Measurements from ENCODE around the gene ATP5F1D. TPM values are rescaled to one million over a fixed set of nuclear protein-coding genes. Genes with fewer than 3 reads are reported as not detected.

The ATP5F1D gene
- total RNA-seq, 1 experiment from 2014 or later = 127 TPM

DNA sequence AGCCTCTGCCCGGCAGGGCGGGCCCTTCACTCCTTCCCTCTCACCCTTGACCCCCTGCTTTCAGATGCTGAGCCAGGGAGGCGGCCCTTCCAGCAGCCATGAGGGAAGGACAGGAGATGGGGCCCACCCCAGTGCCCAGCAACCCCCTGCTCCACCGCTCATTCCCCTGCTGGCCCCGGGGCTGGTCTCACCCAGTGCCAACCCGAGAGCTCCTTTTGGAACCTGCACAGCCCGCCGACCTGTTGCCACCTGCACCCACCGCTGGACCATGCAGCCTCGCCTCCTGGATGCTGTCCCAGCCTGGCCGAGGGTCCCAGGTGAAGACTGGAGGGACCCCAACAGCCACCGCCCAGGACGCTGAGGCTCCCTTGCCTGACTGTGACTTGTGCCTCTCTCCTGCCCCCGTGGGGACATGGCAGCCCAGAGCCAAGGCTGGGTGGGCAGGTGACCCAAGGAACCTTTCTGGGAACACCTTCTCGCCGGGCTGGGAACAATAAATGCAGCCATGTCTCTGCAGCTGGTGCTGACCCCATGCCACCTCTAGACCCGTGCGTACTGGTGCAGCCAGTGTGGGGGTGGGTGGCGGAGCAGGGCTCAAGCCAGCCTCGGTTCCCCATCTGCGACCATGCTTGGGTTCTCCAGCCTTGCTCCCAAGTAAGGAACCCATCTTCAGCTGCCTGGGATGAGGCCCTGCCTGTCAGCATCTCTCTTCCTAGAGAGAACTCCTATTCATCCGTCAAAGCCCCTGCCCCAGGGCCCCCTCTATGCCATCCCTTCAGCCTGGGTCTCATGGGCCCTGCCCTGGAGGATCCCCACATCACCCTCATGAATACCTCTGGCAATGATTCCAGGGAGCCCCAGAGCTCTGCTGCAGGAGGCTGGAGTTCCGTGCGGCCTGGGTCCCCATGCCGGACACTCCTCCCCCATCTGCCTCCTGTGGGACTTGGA is 37.4 kb downstream of the ATP5F1D start:
- no peak for DNase-seq (ENCODE audit: low read depth)

DNA sequence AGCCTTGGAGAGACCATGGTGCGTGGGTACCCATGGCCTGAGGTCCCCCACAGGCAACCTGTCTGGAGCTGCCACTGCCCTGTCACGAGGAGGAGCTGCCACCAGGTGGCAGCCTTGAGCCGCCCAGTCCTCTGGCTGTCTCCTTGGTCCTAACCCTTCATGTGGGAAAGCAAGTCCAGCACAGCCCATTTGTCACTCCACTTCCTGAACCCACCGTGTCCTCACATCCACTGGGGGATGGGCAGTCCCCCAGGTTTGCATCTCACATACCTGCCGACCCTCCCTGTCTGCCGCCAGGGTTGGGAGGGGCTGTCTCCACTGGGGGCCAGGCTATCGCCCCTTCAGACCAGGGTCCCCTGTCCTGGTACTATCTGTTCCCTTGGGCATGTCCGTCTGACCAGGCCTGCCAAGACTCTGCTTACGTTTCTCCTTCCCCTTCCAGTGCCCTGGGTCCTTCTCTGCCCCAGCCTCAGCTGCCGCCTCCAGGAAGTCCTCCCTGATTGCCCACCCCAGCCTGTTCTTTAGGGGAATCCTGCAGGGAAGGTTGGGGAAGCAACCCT is 38.3 kb downstream of the ATP5F1D start:
- DNase-seq (ENCODE audit: low read depth) = peak; percentile 75

DNA sequence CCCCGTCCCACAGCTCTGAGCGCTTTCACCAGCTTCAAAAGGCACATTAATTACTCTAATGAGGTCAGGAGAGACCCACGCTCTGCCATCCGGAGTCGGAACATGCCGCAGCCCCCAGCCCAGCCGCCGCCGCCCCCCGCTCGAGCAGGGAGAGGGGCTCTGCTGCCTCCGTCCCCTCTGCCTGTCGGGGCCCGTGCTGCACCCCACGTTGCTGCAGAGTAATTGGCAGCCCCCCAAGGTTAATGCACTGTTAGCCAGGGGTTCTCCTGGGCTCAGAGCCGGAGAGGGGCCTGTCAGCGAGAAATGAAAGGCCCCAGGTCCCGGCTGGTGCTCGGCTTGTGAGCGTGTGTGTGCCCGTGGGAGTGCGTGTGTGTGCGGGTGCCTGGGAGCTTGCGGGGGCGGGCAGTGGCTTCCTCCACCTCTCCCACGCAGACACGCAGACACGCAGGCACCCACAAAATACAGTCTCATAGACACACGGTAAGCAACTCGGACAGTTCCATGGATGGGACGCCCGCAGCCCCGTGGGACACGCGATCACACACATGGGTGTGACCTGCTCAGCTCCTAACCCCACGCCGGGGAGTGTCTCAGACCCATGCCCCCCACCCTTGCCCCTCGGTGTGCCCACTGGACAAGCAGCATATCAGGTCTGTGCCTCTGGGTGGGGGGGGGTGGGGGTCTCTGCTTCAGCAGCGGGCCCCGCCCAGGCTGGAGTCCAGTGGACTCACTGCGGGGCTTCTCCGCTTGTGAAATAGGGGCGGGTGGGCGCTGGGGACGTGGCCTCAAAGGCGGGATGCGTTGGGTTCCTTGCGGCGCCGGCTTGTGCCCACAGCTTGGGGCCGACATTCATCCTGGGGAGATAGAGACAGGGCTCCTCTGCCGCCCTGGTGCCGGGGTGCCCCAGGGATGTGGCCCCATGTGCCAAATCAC is 39.4 kb downstream of the ATP5F1D start:
- DNase-seq (ENCODE audit: low read depth) = no peak

DNA sequence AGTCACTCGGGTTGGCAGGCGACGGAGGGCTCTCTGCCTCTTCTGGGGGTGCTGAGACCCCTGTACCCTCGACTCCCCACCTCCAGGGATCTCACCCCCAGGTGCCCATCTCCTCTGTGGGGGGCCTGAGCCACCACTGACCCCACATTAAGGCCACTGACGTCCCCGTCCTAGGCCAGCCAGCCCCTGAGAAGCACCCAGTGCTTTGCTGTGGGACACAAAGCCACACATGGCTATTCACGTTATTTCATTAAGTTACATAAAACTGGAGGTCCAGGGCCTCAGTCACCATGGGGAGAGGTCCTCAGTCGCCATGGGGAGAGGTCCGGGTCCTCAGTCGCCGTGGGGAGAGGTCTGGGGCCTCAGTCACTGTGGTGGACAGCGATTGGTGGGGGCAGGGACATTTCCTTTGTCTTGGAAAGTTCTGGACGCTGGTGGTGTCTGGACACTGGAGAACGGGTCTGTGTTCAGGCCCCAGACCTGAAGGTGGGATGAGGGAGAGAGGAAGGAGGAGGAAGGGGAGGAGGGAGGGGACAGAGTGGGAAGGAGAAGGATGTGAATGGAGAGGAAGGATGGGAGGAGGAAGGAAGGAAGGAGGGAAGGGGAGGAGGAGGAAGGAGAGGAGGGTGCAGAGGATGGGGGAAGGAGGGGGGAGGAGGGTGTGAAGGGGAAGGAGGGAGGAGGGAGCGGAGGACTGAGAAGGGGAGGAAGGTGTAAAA is 40.2 kb downstream of the ATP5F1D start:
- no peak for DNase-seq (ENCODE audit: low read depth)

DNA sequence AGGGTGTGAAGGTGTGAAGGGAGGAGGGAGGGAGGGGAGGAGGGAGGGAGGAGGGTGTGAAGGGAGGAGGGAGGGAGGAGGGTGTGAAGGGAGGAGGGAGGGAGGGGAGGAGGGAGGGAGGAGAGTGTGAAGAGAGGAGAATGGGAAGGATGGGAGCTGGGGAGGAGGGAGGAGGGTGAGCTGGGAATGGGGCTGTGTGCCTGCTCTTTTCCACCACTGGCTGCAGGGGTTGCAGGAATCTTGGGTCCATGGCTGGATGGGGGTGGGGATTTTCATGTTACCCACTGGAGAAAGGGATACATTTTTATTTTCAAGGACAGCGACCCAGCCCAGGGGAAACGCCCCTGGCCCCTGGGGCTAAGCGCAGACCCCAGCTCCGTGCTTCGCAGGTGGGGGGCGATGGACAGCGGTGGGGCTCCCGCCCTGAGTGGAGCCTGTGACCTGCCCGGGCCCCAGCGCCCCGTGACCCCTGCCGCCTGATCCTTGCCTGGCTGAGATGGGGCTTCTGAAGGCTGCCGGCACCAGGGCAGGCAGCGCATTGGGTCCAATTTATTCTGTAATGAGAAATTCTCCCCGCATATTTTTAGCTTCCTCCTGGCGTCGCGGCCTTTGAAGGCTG is 41.1 kb downstream of the ATP5F1D start:
- no peak for DNase-seq (ENCODE audit: low read depth)

DNA sequence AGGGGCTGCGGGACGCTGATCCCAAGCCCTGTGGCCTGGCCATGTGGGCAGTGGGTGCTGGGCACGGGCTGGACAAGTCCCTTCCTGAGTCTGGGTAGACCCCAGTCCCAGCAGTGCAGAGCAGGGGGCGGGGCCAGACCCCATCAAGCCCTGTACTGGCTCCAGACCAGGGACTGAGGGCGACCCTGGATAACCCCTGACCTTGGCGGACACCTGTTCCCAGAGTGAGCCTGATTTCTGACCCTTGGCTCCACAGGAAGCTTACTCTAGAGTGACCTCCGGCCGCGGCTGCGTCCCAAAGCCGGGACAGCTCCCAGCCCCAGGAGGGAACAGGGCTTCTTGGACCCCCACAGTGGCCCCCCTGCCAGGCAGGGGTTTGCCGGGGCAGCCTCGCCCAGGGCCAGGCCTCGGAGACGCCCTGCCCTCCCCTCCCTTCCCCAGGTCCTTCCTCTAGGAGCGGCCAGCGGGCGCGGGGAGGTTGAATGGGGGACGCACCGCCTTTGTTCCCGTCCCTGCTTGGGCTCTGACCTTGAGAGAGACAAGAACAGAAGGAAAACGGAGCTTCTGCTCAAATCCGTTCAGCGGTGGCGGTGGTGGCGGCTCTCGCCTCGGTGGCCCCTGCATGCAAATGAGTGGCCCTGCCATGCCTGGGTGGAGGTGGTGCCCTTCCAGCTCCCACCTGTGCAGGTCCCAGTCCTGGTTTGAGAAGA is 41.8 kb downstream of the ATP5F1D start:
- DNase-seq (ENCODE audit: low read depth) = no peak

DNA sequence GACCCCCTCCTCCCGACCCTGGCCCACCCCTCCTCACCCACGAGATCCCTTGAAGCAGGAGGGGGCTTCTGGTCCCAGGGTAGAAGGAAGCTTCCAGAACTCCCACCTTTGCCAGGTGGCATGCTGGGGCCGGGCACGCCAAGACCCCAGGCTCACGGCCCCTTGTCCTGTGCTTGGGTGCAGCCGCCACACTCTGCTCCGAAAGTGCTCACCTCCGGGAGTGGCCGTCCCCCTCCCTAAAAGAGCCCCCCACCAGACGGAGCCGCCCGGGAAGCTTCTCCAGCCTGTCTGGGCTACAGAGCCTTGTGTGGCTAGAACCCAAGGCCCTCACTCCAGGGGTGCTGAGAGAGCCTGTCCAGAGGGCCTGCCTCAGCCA is 42.4 kb downstream of the ATP5F1D start:
- DNase-seq (ENCODE audit: low read depth) = no peak

DNA sequence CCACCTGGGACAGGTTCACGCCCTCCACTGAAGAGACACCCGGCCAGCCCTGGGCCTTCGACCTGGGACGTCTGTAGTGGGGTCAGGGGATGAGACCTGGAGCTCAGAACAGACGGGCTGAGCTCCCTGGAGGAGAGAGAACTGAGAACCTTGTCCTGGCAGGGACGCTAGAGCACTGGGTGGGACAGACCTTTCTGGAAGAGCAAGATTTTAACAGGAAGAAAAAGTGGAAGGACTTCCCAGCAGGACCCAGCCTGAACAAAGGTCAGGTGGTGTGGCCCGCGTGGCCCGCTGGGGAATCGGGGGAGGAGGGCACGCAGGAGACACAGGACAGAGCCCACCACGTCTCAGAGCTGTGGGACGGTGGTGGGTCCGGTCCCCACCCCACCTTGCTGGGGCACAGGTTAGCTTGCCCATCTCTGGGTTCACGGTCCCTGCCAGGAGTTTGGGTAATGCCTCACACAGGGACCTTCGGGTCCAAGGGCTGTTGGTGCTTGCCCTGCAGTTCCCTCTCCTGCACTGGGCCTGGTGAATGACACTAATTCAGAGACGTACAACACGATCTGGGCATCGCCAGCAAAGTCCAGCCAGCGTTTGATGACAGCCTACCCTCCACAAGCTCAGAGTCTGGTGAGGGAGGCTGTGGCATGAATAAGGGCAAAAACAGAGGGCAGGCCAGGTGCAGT is 42.9 kb downstream of the ATP5F1D start:
- no peak for DNase-seq (ENCODE audit: low read depth)

DNA sequence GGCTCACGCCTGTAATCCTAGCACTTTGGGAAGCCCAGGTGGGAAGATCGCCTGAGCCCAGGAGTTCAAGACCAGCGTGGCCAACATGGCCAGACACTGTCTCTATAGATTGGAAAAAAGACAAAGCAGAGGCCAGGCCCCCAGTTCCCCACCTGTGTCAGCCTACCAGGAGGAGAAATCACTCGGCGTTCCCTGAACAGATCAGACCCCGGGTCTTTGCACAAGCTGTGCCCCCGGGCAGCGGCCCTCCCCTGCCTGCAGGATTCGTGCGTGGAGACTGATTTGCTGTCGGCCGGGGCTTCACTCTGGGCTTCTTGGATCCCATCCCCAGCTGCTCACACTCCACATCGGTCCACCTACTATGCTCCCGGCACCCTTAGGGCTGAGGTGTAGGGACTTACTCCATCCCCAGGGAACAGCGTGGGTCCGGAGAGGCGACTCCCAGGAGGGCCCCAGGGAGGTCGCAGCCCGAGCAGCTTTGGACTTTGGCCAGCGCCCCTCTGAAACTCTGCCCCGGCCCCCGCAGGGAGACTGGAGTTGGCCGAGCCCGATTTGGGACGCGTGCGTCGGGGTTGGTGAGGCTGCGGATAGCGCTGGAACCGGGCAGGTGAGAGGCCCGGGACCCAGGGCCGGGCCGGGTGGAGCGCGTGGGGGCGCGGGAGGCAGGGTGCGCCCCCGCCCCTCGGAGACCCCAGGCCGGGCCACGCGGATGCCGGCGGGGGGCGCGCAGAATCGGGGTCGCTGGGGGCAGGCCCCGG is 43.6 kb downstream of the ATP5F1D start:
- no peak for DNase-seq (ENCODE audit: low read depth)

DNA sequence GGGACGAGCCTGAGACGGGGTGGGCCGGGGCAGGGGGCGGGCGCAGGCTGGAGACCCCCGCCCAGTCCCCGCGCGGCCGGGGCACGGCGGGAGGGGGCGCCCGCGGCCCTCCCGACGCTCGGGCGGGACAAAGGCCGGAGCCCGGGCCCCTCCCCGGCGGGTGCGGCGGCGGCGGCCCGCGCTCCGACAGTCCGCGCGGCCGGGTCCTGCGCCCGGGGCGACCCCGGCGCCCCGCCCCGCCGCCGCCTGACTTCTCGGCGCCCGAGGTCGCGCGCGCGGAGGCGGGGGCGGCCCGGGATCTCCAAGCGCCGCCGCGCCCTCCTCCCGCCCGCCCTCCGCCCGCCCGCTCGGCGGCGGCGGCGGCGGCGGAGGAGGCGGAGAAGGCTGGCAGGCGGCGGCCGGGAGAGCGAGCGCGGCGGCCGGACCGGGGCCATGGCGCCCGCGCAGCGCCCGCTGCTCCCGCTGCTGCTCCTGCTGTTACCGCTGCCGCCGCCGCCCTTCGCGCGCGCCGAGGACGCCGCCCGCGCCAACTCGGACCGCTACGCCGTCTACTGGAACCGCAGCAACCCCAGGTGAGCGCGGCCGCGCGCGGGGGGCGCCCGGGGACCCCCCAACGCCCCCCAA is 44.3 kb downstream of the ATP5F1D start, which contains the start of gene EFNA2:
Gene EFNA2 (plus strand): TSS at position 137 of the 624 bp plus-strand sequence. CDS start 296 bp downstream, at position 433.
- DNase-seq (ENCODE audit: low read depth) = no peak

DNA sequence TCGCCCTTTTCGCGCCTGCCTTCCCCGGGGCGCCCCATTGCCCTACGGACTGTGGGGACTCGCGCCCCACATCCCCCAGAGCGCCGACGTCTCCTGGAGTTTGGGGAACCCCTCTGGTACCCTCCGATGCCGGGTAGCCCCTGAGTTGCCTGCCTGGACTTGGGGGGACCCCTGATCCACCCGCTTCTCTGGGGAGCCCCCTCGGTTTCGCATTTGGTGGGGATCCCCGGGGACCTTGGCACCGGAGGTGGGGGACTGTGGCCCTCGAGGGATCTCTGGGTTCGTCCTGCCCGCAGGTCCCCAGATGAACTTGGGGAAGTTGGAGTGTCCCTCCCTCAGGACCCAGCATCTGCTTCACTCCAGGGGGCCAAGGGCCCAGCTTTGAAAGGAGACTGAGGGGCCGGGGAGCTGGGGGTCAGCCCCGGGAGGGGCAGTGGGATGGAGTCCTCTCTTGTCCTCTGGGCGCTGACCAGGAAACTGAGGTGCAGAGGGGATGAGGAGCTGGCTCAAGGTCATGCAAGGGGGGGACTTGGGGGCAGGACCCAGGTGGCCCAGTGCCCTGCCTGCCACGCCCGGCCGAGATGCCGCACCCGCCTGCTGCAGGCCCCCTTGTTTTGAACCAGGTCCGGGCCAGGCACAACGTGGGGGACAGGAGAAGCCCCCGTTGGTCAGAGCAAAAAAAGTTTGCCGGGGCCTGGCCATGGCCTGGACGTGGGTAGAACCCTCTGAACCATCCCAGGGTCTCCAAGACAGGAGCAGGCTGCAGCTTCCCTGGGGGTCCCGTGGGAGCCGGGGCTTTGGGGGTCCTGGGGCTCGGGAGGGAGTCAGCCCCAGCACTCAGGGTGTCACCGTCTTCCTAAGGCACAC is 45.2 kb downstream of the ATP5F1D start:
- no peak for DNase-seq (ENCODE audit: low read depth)

DNA sequence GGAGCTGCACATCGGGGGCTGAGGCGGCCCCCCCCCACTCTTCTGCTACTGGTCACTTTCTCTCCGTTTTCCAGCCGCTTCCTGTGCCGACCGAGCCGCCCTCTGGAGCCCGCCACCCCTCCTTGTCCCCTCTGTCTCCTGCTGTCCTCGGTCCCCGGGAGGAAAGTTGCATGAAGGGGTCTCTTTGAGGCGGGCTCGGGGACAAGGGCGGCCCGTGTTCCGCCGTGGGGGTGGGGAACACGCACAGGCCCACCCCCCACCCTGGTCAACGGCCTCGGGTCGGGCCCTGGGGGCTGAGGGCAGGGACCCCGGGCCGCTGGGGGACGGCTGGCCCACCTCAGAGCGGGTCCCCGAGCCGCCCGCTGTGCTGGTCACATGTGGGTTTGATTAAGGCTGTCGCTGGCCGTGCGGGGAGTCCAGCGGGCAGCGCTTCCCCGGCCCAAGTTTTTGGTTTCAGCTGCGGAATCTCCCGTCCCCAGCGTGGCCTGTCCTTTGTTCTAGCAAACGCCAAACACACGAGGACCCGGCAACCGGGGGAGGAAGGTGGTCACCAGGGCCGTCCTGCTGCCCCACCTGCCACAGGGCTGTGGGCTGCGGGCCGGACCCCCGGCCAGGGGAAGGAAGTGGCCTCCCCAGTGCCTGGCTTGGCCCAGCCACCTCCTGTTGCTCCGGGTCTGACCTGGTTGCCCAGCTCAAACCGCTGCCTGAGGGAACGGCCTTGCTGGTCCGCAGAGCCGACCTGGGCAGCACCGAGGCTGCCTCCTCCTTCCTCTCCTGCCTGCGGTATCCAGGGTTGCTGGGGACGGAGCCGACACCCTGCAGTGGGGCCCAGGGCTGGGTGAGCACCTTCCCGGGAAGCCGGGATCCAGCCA is 46.0 kb downstream of the ATP5F1D start:
- DNase-seq (ENCODE audit: low read depth) = no peak

DNA sequence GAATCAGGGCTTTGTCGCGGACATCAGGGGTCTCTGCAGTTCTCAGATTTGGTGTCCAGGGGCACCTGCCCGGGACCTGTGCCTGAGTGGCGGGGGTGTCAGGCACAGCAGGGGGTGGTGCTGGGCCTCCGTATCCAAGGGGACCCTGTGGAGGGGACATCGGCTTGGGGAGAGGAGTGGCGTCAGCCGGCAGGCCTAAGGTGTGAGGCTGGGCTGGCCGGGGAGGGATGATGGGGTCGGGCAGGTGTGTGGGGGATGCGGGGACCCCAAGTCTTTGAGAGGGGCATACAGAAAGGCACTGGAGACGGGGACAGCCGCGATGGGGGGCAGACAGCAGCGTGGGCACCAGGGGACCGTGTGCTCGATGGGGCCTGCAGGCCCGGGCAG is 46.7 kb downstream of the ATP5F1D start:
- DNase-seq (ENCODE audit: low read depth) = no peak

DNA sequence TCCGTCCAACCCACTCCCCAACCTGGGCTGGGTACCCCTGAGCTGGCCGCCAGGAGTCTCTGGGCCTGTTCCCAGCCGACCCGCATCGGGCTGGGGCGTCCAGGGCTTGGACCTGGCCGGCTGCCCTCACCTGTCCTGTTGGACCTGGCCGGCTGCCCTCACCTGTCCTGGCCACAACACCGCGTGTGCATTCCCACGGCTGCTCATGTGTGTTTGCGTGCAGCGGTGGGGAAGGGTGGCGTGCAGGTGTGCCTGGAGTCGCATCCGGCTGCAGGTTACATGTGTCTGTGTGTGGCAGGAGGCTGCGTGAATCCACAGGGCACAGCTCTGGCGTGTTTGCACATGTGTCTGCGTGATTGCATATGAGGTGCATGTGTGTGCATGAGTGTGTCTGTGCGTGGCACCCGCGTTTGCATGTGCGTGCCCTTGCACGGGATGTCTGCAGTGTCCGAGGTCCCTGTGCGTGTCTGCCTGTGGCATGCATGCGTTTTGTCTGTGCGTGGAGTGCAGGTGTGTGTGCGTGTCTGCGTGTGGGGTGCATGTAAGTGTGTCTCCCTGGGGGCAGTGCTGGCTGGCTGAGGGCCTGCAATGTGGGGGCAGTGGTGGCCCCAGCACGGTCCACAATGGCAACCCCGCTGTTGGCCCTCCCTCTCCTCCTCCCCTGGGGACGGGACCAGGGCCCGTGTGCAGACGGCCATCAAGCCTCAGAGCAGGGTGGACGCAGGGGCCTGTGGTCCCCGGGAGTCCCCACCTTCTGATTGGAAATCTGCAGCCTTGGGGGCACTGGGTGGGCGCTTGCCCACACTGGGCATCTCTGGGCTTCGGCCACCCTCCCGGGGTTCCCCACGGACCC is 47.5 kb downstream of the ATP5F1D start:
- DNase-seq (ENCODE audit: low read depth) = no peak

DNA sequence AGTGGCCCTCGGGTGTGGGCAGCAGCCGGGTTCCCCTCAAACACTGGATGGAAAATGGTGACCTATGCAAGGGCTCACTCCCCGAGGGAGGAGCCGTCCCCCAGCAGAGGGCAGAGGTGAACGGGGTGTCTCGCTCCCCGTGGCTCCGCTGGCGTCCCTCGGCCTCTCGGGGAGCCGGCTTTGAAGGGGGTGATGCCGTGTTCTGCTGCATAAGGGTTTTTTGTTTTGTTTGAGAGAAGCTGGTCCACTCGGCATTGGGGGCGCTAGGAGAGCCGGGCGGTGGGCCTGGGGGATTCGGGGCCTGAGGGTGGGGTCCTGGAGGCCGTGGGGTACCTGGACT is 48.1 kb downstream of the ATP5F1D start:
- no peak for DNase-seq (ENCODE audit: low read depth)
